ACC112 (cell line): ENCODE data around the gene GALNT14.

Experiments
- H2AFZ ChIP-seq: fragments of 200-600 bp; sonication (generic); one replicate; pipeline ENCODE4 v1.6.0; 2017; ENCODE audit warnings: antibody characterized with exemption, low read length; ENCODE audit not compliant: unreplicated experiment
- H3K27ac ChIP-seq: fragments of 200-600 bp; sonication (generic); 2 replicates; pipeline ENCODE4 v1.5.1; 2014; ENCODE audit warnings: low read depth, mild to moderate bottlenecking, antibody characterized with exemption, low read length, moderate library complexity
- H3K27me3 ChIP-seq: fragments of 200-600 bp; sonication (generic); 2 replicates; pipeline ENCODE4 v1.6.1; 2014; ENCODE audit warnings: mild to moderate bottlenecking, antibody characterized with exemption, low read length, moderate library complexity, mixed read lengths; ENCODE audit not compliant: insufficient read depth
- H3K36me3 ChIP-seq: fragments of 200-600 bp; sonication (generic); 2 replicates; pipeline ENCODE4 v1.6.1; 2016; ENCODE audit warnings: mild to moderate bottlenecking, antibody characterized with exemption, low read length, moderate library complexity, mixed read lengths; ENCODE audit not compliant: insufficient read depth
- H3K4me1 ChIP-seq: fragments of 200-600 bp; sonication (generic); one replicate; pipeline ENCODE4 v1.6.1; 2016; ENCODE audit warnings: low read length, mixed read lengths; ENCODE audit not compliant: insufficient read depth, unreplicated experiment, control insufficient read depth
- H3K4me3 ChIP-seq: fragments of 200-600 bp; sonication (generic); 2 replicates; pipeline ENCODE4 v1.5.1; 2014; ENCODE audit warnings: mild to moderate bottlenecking, low read depth, low read length
- H3K79me2 ChIP-seq: fragments of 200-600 bp; sonication (generic); one replicate; pipeline ENCODE4 v1.6.0; 2016; ENCODE audit warnings: low read length; ENCODE audit not compliant: control insufficient read depth, unreplicated experiment, insufficient read depth

Gene GALNT14

GRCh38 chr2:30978044-30978443 is 160.2 kb downstream of the GALNT14 start:
- Histone ChIP-seq H3K27ac (no peak overlapping the region), H2AFZ (no peak overlapping the region), H3K36me3 (no peaks in the 10 kb centered on the region), H3K27me3 (no peaks in the 10 kb centered on the region), H3K79me2 (no peaks in the 10 kb centered on the region), H3K4me3 (no peak overlapping the region), H3K4me1 (no peaks in the 10 kb centered on the region)

GRCh38 chr2:30975156-30975555 is 163.1 kb downstream of the GALNT14 start:
- Histone ChIP-seq H3K27me3 (no peaks in the 10 kb centered on the region), H3K36me3 (no peaks in the 10 kb centered on the region), H3K4me3 (no peak overlapping the region), H3K27ac (no peak overlapping the region), H3K4me1 (no peaks in the 10 kb centered on the region), H3K79me2 (no peaks in the 10 kb centered on the region), H2AFZ (no peak overlapping the region)

- no peaks in the 10 kb centered on the region for H3K27me3 ChIP-seq
- no peaks in the 10 kb centered on the region for H3K4me1 ChIP-seq
- H3K79me2 ChIP-seq: no peaks in the 10 kb centered on the region
- no peaks in the 10 kb centered on the region for H3K36me3 ChIP-seq
- no peak overlapping the region for H2AFZ ChIP-seq
- H3K4me3 ChIP-seq: no peak overlapping the region
- no peak overlapping the region for H3K27ac ChIP-seq
Measured at GRCh38 chr2:30974554-30974953, 163.7 kb downstream of the GALNT14 start.

GRCh38 chr2:30974092-30974491 is 164.1 kb downstream of the GALNT14 start:
- Histone ChIP-seq H2AFZ (no peak overlapping the region), H3K79me2 (no peaks in the 10 kb centered on the region), H3K4me3 (no peak overlapping the region), H3K36me3 (no peaks in the 10 kb centered on the region), H3K4me1 (no peaks in the 10 kb centered on the region), H3K27me3 (no peaks in the 10 kb centered on the region), H3K27ac (no peak overlapping the region)

GRCh38 chr2:30971231-30972025 is 166.8 kb downstream of the GALNT14 start:
- Histone ChIP-seq H3K4me1 (no peaks in the 10 kb centered on the region), H3K36me3 (no peaks in the 10 kb centered on the region), H3K79me2 (no peaks in the 10 kb centered on the region), H3K27me3 (no peaks in the 10 kb centered on the region), H2AFZ (no peak overlapping the region), H3K4me3 (no peak overlapping the region), H3K27ac (no peak overlapping the region)

GRCh38 chr2:30968660-30969397 is 169.4 kb downstream of the GALNT14 start:
- no peak overlapping the region for H2AFZ ChIP-seq
- H3K27me3 ChIP-seq: no peaks in the 10 kb centered on the region
- H3K79me2 ChIP-seq: no peaks in the 10 kb centered on the region
- no peaks in the 10 kb centered on the region for H3K4me1 ChIP-seq
- H3K27ac ChIP-seq: no peak overlapping the region
- no peak overlapping the region for H3K4me3 ChIP-seq
- H3K36me3 ChIP-seq: no peaks in the 10 kb centered on the region

- Histone ChIP-seq H3K27ac (no peak overlapping the region), H3K36me3 (no peaks in the 10 kb centered on the region), H3K27me3 (no peaks in the 10 kb centered on the region), H3K4me3 (no peak overlapping the region), H3K4me1 (no peaks in the 10 kb centered on the region), H3K79me2 (no peaks in the 10 kb centered on the region), H2AFZ (no peak overlapping the region)
Measured at GRCh38 chr2:30966786-30967185, 171.5 kb downstream of the GALNT14 start.

GRCh38 chr2:30965022-30965531 is 173.2 kb downstream of the GALNT14 start:
- Histone ChIP-seq H2AFZ (no peak overlapping the region), H3K36me3 (no peaks in the 10 kb centered on the region), H3K27me3 (no peaks in the 10 kb centered on the region), H3K4me3 (no peak overlapping the region), H3K27ac (no peak overlapping the region), H3K79me2 (no peaks in the 10 kb centered on the region), H3K4me1 (no peaks in the 10 kb centered on the region)

- H3K27me3 ChIP-seq: no peaks in the 10 kb centered on the region
- no peak overlapping the region for H3K27ac ChIP-seq
- no peaks in the 10 kb centered on the region for H3K79me2 ChIP-seq
- H3K4me1 ChIP-seq: no peaks in the 10 kb centered on the region
- H2AFZ ChIP-seq: no peak overlapping the region
- no peak overlapping the region for H3K4me3 ChIP-seq
- H3K36me3 ChIP-seq: no peaks in the 10 kb centered on the region
Measured at GRCh38 chr2:30964334-30965005, 173.8 kb downstream of the GALNT14 start.

GRCh38 chr2:30963184-30963583 is 175.1 kb downstream of the GALNT14 start:
- Histone ChIP-seq H3K27me3 (no peaks in the 10 kb centered on the region), H3K4me3 (no peak overlapping the region), H3K36me3 (no peaks in the 10 kb centered on the region), H2AFZ (no peak overlapping the region), H3K27ac (no peak overlapping the region), H3K79me2 (no peaks in the 10 kb centered on the region), H3K4me1 (no peaks in the 10 kb centered on the region)
